Uterus (tissue), 4 donors: ENCODE measurements around the gene GALNT6. TPM values are rescaled to one million over a fixed set of nuclear protein-coding genes. Genes with fewer than 3 reads are reported as not detected.
A peak's percentile ranks its signal among the peaks of the same experiment; 100 is the strongest.

Experiments
- DNase-seq, 2 donors: peaks; one replicate each; pipeline ENCODE4 v3.0.0-alpha.2; 2019 to 2020
- H3K27ac ChIP-seq, 2 donors: fragments of 200-600 bp; sonication (generic); 1 replicate in 1 of 2; 2 replicates in 1 of 2; pipeline ENCODE4 v1.5.1; 2016 to 2018
- H3K27me3 ChIP-seq, 2 donors: fragments of 200-600 bp; sonication (generic); one replicate each; pipeline ENCODE4 v1.5.1; 2018 to 2019; ENCODE audit warnings: control low read depth in 1 of 2
- H3K36me3 ChIP-seq, 2 donors: fragments of 200-600 bp; sonication (generic); one replicate each; pipeline ENCODE4 v1.5.1; 2019; ENCODE audit warnings: control low read depth in 1 of 2
- H3K4me1 ChIP-seq, 2 donors: fragments of 200-600 bp; sonication (generic); one replicate each; pipeline ENCODE4 v1.5.1; 2018 to 2019; ENCODE audit warnings: control low read depth in 1 of 2
- H3K4me3 ChIP-seq, 2 donors: fragments of 200-600 bp; sonication (generic); 1 replicate in 1 of 2; 2 replicates in 1 of 2; pipeline ENCODE4 v1.5.1; 2018 to 2019; ENCODE audit warnings: mild to moderate bottlenecking in 1 of 2
- H3K9me3 ChIP-seq, 2 donors: fragments of 200-600 bp; sonication (generic); one replicate each; pipeline ENCODE4 v1.5.1; 2019; ENCODE audit warnings: control low read depth in 1 of 2
- CTCF ChIP-seq, 4 experiments: fragments of 200-600 bp in 2 of 4; fragments of 450-650 bp in 2 of 4; sonication (generic) in 2 of 4; IDR thresholded peaks; one replicate each; pipeline ENCODE4 v1.5.1; 2016 to 2019; ENCODE audit warnings: antibody characterized with exemption in 4 of 4, mild to moderate bottlenecking in 2 of 4, moderate library complexity in 1 of 4
- POLR2A ChIP-seq, 2 donors: fragments of 450-650 bp; IDR thresholded peaks; one replicate each; pipeline ENCODE4 v1.6.1; 2016; ENCODE audit warnings: antibody characterized with exemption in 2 of 2, mild to moderate bottlenecking in 1 of 2, moderate library complexity in 1 of 2
- intact Hi-C: fragments of 100-400 bp; cut with DNase I; formaldehyde crosslinking; loops from one replicate; pipeline ENCODE4 v1.15.1; 2023; ENCODE audit warnings: low total_unique reads
- total RNA-seq, 4 donors: library from RNA; depleted of rRNA in 3 of 4; stranded (reverse); fragments of >200 nt in 3 of 4; gene quantifications; one replicate each; pipeline versions ENCODE4 v1.1.0 to v1.2.4, GENCODE V29; 2014 to 2023
- donor health status: DM: yes; HTN: yes; CAD: no.

Gene GALNT6
- total RNA-seq, 4 donors from 2014 or later, result under 0.01 to 1.3 (median 0.76) TPM; not detected in 1

- intact Hi-C loops, result no loop called here
- TF ChIP-seq POLR2A (IDR thresholded peaks at IDR 0.05) (no peak), CTCF (IDR thresholded peaks at IDR 0.05) (no peak)
- no peak overlapping the region for H3K4me3 ChIP-seq
Observed at GRCh38 chr12:51371295-51371953, 19.8 kb downstream of the GALNT6 start.

GRCh38 chr12:51370667-51371066 lies 20.5 kb downstream of the GALNT6 start:
- Histone ChIP-seq H3K36me3 (no peaks in the 10 kb centered on the region), H3K4me3 (no peak overlapping the region), H3K4me1 (no peaks in the 10 kb centered on the region), H3K27me3 (no peaks in the 10 kb centered on the region), H3K9me3 (no peaks in the 10 kb centered on the region), H3K27ac (no peak overlapping the region)
- TF ChIP-seq POLR2A (IDR thresholded peaks at IDR 0.05) (no peak), CTCF (IDR thresholded peaks at IDR 0.05) (no peak)
- intact Hi-C loops, result no loop called here
- no peak for DNase-seq

More at GRCh38 chr12:51371295-51371953, 19.8 kb downstream of the GALNT6 start:
- Histone ChIP-seq H3K9me3 (no peaks in the 10 kb centered on the region), H3K36me3 (no peaks in the 10 kb centered on the region), H3K4me1 (no peaks in the 10 kb centered on the region), H3K27me3 (no peaks in the 10 kb centered on the region), H3K27ac (peak overlapping the region; percentile 42 to 59)
- peak; percentile 64 to 75 for DNase-seq

GRCh38 chr12:51369581-51369980 lies 21.6 kb downstream of the GALNT6 start:
- Histone ChIP-seq H3K4me3 (no peak overlapping the region), H3K9me3 (no peaks in the 10 kb centered on the region), H3K36me3 (no peaks in the 10 kb centered on the region), H3K27me3 (no peaks in the 10 kb centered on the region), H3K4me1 (no peaks in the 10 kb centered on the region), H3K27ac (no peak overlapping the region)
- intact Hi-C loops, result no loop called here
- TF ChIP-seq POLR2A (IDR thresholded peaks at IDR 0.05), result no peak
- DNase-seq, result no peak

- H3K27ac ChIP-seq, result no peak overlapping the region
- TF ChIP-seq CTCF (IDR thresholded peaks at IDR 0.05), result no peak
- TF ChIP-seq POLR2A (IDR thresholded peaks at IDR 0.05), result no peak
- H3K27me3 ChIP-seq, result no peaks in the 10 kb centered on the region
- no peaks in the 10 kb centered on the region for H3K9me3 ChIP-seq
- no peaks in the 10 kb centered on the region for H3K36me3 ChIP-seq
- intact Hi-C loops, result no loop called here
- peak in 1 of 2 donors; percentile 24 for DNase-seq
- no peak overlapping the region for H3K4me3 ChIP-seq
- H3K4me1 ChIP-seq, result no peaks in the 10 kb centered on the region
Observed at GRCh38 chr12:51368640-51369517, 22.3 kb downstream of the GALNT6 start.

GRCh38 chr12:51365276-51365675 lies 25.9 kb downstream of the GALNT6 start:
- intact Hi-C loops, result no loop called here
- Histone ChIP-seq H3K4me1 (no peaks in the 10 kb centered on the region), H3K36me3 (no peaks in the 10 kb centered on the region), H3K27me3 (no peaks in the 10 kb centered on the region), H3K4me3 (no peak overlapping the region), H3K27ac (no peak overlapping the region), H3K9me3 (no peaks in the 10 kb centered on the region)
- DNase-seq, result no peak
- no peak for TF ChIP-seq POLR2A (IDR thresholded peaks at IDR 0.05)
- no peak for TF ChIP-seq CTCF (IDR thresholded peaks at IDR 0.05)
